ENCODE data around the gene RNF225. TPM values are rescaled to one million over a fixed set of nuclear protein-coding genes. Genes with fewer than 3 reads are reported as not detected.

Gene RNF225
- total RNA-seq, 2 experiments from 2014 or later = 1.7 to 2.1 TPM

DNA sequence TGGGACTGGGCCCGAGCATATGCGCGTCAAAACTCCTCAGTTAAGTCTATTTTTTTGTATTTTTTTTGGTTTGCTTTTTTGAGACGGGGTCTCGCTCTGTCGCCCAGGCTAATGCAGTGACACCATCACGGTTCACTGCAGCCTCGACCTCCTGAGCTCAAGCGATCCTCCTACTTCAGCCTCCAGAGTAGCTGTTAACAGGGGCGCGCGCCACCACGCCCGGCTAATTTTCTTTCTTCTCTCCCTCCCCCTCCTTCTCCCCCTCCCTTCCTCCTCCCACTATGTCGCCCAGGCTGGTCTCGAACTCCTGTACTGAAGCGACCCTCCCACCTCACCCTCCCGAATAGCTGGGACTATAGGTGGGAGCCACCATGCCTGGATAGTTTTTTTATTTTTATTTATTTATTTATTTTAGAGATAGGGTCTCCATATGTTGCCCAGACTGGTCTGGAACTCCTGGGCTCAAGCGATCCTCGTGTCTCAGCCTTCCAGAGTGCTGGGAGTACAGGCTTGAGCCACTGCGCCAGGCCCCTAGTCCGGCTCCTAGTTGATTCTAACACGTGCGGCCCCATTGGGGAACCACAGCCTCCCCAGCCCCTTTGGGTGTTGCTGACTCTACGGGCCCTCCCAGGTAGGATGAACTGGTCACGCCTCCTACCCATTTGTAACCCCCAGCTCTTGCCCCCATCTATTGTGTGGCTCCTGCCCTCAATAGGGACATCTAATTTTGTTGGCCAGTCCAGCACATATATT, 13.8 kb upstream of the RNF225 start:
- intact Hi-C loops (cut with micrococcal nuclease; ENCODE audit: unreplicated experiment) = loop anchor here (1.0 to 2.0 kb wide), 4 partner anchors 19 to 198 kb away; partner anchors contain the start of genes ERVK3-1, ZNF274, ZNF497 and ZSCAN22
- Histone ChIP-seq H3K9me2 (ENCODE audit: insufficient read depth, low read length) (no peaks in the 10 kb centered on the region), H3K79me2 (ENCODE audit: insufficient read depth, low read depth, low read length) (no peaks in the 10 kb centered on the region; the same call in 1 of the 2 replicates), H3K36me3 (ENCODE audit: insufficient read depth, low read length) (no peaks in the 10 kb centered on the region), H3K9me3 (ENCODE audit: low read length) (no peaks in the 10 kb centered on the region), H3K27ac (ENCODE audit: low read depth, low read length, poor library complexity, severe bottlenecking) (peak overlapping the region; percentile 24), H3K4me3 (ENCODE audit: low read depth, low read length, poor library complexity, severe bottlenecking) (peak overlapping the region; percentile 71), H4K20me1 (ENCODE audit: insufficient read depth, low read length) (no peaks in the 10 kb centered on the region), H2AFZ (ENCODE audit: low read length) (no peak overlapping the region), H3K4me2 (ENCODE audit: low read length) (peak overlapping the region; percentile 72), H3K4me1 (ENCODE audit: insufficient read depth, low read length, poor library complexity, severe bottlenecking) (peaks cover 38% of the 10 kb centered on the region)
- ChIA-PET CTCF (ENCODE audit: unreplicated experiment) (interaction anchor here (0.5 to 0.6 kb wide), 2 partner anchors 31 to 917 kb away, joined by 3 to 5 read pairs; no protein-coding TSS in a partner anchor), POLR2A (interaction anchor here (0.8 to 1.2 kb wide), 2 partner anchors 10 to 146 kb away, joined by 3 to 6 read pairs; no protein-coding TSS in a partner anchor)
- no peak for DNase-seq (ENCODE audit: low spot score)
- TSS peak; percentile 69 for BruUV-seq (replicated peaks)
- TF ChIP-seq EZH2phosphoT487 (IDR thresholded peaks at IDR 0.05; ENCODE audit: borderline replicate concordance, low read depth, low read length) = no peak
- TF ChIP-seq, protein P1, sequence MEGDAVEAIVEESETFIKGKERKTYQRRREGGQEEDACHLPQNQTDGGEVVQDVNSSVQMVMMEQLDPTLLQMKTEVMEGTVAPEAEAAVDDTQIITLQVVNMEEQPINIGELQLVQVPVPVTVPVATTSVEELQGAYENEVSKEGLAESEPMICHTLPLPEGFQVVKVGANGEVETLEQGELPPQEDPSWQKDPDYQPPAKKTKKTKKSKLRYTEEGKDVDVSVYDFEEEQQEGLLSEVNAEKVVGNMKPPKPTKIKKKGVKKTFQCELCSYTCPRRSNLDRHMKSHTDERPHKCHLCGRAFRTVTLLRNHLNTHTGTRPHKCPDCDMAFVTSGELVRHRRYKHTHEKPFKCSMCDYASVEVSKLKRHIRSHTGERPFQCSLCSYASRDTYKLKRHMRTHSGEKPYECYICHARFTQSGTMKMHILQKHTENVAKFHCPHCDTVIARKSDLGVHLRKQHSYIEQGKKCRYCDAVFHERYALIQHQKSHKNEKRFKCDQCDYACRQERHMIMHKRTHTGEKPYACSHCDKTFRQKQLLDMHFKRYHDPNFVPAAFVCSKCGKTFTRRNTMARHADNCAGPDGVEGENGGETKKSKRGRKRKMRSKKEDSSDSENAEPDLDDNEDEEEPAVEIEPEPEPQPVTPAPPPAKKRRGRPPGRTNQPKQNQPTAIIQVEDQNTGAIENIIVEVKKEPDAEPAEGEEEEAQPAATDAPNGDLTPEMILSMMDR (conservative IDR thresholded peaks at IDR 0.05; ENCODE audit: low read length) = no peak

DNA sequence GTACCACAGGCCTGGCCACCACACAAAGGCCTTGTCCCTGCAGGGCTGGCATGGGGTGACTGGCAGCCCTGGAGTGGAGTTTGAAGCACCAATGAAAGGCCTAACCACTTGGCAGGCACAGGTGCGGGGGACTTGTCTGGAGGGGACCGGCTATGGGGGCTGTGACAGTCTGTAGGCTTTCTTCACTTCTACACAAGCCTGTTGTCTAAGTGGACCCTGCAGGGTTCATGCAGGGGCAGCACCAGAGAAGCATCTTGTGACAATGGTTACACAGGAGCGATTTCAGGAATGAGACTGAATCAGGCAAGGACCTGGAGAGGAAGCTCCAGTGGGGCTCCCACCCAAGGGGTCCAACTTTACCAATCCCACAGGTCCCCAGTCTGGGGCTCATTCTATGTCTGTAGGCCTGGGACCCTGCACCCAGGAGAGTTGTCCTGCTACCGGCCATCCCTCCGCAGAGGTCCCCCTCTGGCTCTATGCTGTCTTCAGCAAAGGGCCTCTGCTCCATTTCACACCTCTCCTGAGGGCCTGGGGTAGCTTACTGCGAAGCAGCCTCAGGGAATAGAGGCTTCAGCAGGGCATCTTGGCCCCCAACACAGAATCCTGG, 12.4 kb upstream of the RNF225 start:
- POLR2A ChIA-PET = no interaction called here
- CTCF ChIA-PET (ENCODE audit: unreplicated experiment) = no interaction called here

More for the DNA sequence above, 12.4 kb upstream of the RNF225 start:
- Histone ChIP-seq H2AFZ (ENCODE audit: low read length) (no peak overlapping the region), H3K36me3 (ENCODE audit: insufficient read depth, low read length) (peaks cover 9% of the 10 kb centered on the region), H3K79me2 (ENCODE audit: insufficient read depth, low read depth, low read length) (peaks cover 11% of the 10 kb centered on the region), H3K9me2 (ENCODE audit: insufficient read depth, low read length) (no peaks in the 10 kb centered on the region), H3K27ac (ENCODE audit: low read depth, low read length, poor library complexity, severe bottlenecking) (no peak overlapping the region), H3K4me1 (ENCODE audit: insufficient read depth, low read length, poor library complexity, severe bottlenecking) (peaks cover 42% of the 10 kb centered on the region), H4K20me1 (ENCODE audit: insufficient read depth, low read length) (peaks cover 8% of the 10 kb centered on the region; the same call in 1 of the 2 replicates), H3K4me2 (ENCODE audit: low read length) (no peak overlapping the region), H3K4me3 (ENCODE audit: low read depth, low read length, poor library complexity, severe bottlenecking) (no peak overlapping the region), H3K9me3 (ENCODE audit: low read length) (no peaks in the 10 kb centered on the region)
- no TSS peak for BruUV-seq (replicated peaks)
- intact Hi-C loops (cut with micrococcal nuclease; ENCODE audit: unreplicated experiment) = no loop called here
- no peak for DNase-seq (ENCODE audit: low spot score)
- TF ChIP-seq, protein P1 (conservative IDR thresholded peaks at IDR 0.05; ENCODE audit: low read length) = no peak
- TF ChIP-seq EZH2phosphoT487 (IDR thresholded peaks at IDR 0.05; ENCODE audit: borderline replicate concordance, low read depth, low read length) = no peak

All from OCI-LY7 (cell line).